Peyer's patch (tissue), 4 donors: ENCODE data around the gene TMEM232. TPM values are rescaled to one million over a fixed set of nuclear protein-coding genes. Genes with fewer than 3 reads are reported as not detected.

Experiments
- DNase-seq, 3 donors: peaks; one replicate each; pipeline ENCODE4 v3.0.0-alpha.2; 2017 to 2019
- H3K27ac ChIP-seq, 4 donors: fragments of 200-600 bp; sonication (generic); one replicate each; pipeline ENCODE4 v1.5.1; 2016 to 2019
- H3K27me3 ChIP-seq, 2 donors: fragments of 200-600 bp; sonication (generic); one replicate each; pipeline ENCODE4 v1.5.1; 2019
- H3K36me3 ChIP-seq, 3 donors: fragments of 200-600 bp; sonication (generic); one replicate each; pipeline ENCODE4 v1.5.1; 2016 to 2019
- H3K4me1 ChIP-seq, 4 donors: fragments of 200-600 bp; sonication (generic); one replicate each; pipeline ENCODE4 v1.5.1; 2016 to 2019
- H3K4me3 ChIP-seq, 4 donors: fragments of 200-600 bp; sonication (generic); 1 replicate in 3 of 4; 2 replicates in 1 of 4; pipeline ENCODE4 v1.5.1; 2016 to 2019; ENCODE audit warnings: mild to moderate bottlenecking in 1 of 4
- H3K9me3 ChIP-seq, 4 donors: fragments of 200-600 bp; sonication (generic); one replicate each; pipeline ENCODE4 v1.5.1; 2016 to 2019; ENCODE audit warnings: mild to moderate bottlenecking in 1 of 4
- CTCF ChIP-seq, 6 experiments: fragments of 450-650 bp in 4 of 6; fragments of 200-600 bp in 2 of 6; sonication (generic) in 1 of 6; IDR thresholded peaks; one replicate each; pipeline ENCODE4 v1.5.1; 2017 to 2019; ENCODE audit warnings: antibody characterized with exemption in 6 of 6, mild to moderate bottlenecking in 3 of 6, moderate library complexity in 1 of 6
- POLR2A ChIP-seq, 2 donors: fragments of 450-650 bp; IDR thresholded peaks; one replicate each; pipeline ENCODE4 v1.5.1; 2017; ENCODE audit warnings: antibody characterized with exemption in 2 of 2, mild to moderate bottlenecking in 2 of 2, moderate library complexity in 2 of 2
- total RNA-seq, 4 donors: library from RNA; depleted of rRNA; stranded (reverse); fragments of >200 nt; gene quantifications; one replicate each; pipeline ENCODE4 v1.1.0, GENCODE V29; 2016

The TMEM232 gene
- total RNA-seq, 4 donors from 2014 or later, result 1.1 to 5.5 (median 3.3) TPM

GRCh38 chr5:110440058-110440457, 286.4 kb downstream of the TMEM232 start:
- no peaks in the 10 kb centered on the region for H3K4me1 ChIP-seq
- H3K27me3 ChIP-seq, result no peaks in the 10 kb centered on the region
- H3K36me3 ChIP-seq, result no peaks in the 10 kb centered on the region
- no peak for TF ChIP-seq POLR2A (IDR thresholded peaks at IDR 0.05)
- no peak for TF ChIP-seq CTCF (IDR thresholded peaks at IDR 0.05)
- no peak for DNase-seq
- no peak overlapping the region for H3K4me3 ChIP-seq
- no peak overlapping the region for H3K27ac ChIP-seq
- no peaks in the 10 kb centered on the region for H3K9me3 ChIP-seq

- Histone ChIP-seq H3K9me3 (no peaks in the 10 kb centered on the region), H3K4me3 (no peak overlapping the region), H3K4me1 (no peaks in the 10 kb centered on the region), H3K27ac (no peak overlapping the region), H3K36me3 (no peaks in the 10 kb centered on the region), H3K27me3 (no peaks in the 10 kb centered on the region)
- no peak for DNase-seq
- TF ChIP-seq POLR2A (IDR thresholded peaks at IDR 0.05), result no peak
- TF ChIP-seq CTCF (IDR thresholded peaks at IDR 0.05), result no peak
Observed at GRCh38 chr5:110439296-110439695, 287.2 kb downstream of the TMEM232 start.

- Histone ChIP-seq H3K9me3 (no peaks in the 10 kb centered on the region), H3K27ac (no peak overlapping the region), H3K4me3 (no peak overlapping the region), H3K4me1 (no peaks in the 10 kb centered on the region), H3K27me3 (no peaks in the 10 kb centered on the region), H3K36me3 (no peaks in the 10 kb centered on the region)
- no peak for DNase-seq
- TF ChIP-seq POLR2A (IDR thresholded peaks at IDR 0.05) (no peak), CTCF (IDR thresholded peaks at IDR 0.05) (no peak)
Observed at GRCh38 chr5:110435207-110435606, 291.3 kb downstream of the TMEM232 start.

GRCh38 chr5:110431603-110432002, 294.9 kb downstream of the TMEM232 start:
- no peaks in the 10 kb centered on the region for H3K4me1 ChIP-seq
- no peaks in the 10 kb centered on the region for H3K36me3 ChIP-seq
- no peak for TF ChIP-seq CTCF (IDR thresholded peaks at IDR 0.05)
- TF ChIP-seq POLR2A (IDR thresholded peaks at IDR 0.05), result no peak
- no peak overlapping the region for H3K4me3 ChIP-seq
- no peaks in the 10 kb centered on the region for H3K27me3 ChIP-seq
- H3K27ac ChIP-seq, result no peak overlapping the region
- H3K9me3 ChIP-seq, result no peaks in the 10 kb centered on the region
- no peak for DNase-seq

- H3K27me3 ChIP-seq, result no peaks in the 10 kb centered on the region
- no peaks in the 10 kb centered on the region for H3K36me3 ChIP-seq
- no peak overlapping the region for H3K4me3 ChIP-seq
- H3K9me3 ChIP-seq, result no peaks in the 10 kb centered on the region
- TF ChIP-seq CTCF (IDR thresholded peaks at IDR 0.05) (no peak), POLR2A (IDR thresholded peaks at IDR 0.05) (no peak)
- DNase-seq, result no peak
- no peaks in the 10 kb centered on the region for H3K4me1 ChIP-seq
- H3K27ac ChIP-seq, result no peak overlapping the region
Observed at GRCh38 chr5:110414360-110414759, 312.1 kb downstream of the TMEM232 start.

- no peak overlapping the region for H3K27ac ChIP-seq
- no peak for TF ChIP-seq POLR2A (IDR thresholded peaks at IDR 0.05)
- no peak for TF ChIP-seq CTCF (IDR thresholded peaks at IDR 0.05)
- no peak overlapping the region for H3K4me3 ChIP-seq
- no peaks in the 10 kb centered on the region for H3K4me1 ChIP-seq
- no peaks in the 10 kb centered on the region for H3K36me3 ChIP-seq
- DNase-seq, result no peak
- no peaks in the 10 kb centered on the region for H3K27me3 ChIP-seq
- no peaks in the 10 kb centered on the region for H3K9me3 ChIP-seq
Observed at GRCh38 chr5:110413856-110414255, 312.6 kb downstream of the TMEM232 start.
